Pancreas (tissue), 10 donors: Measurements from ENCODE around the gene AMBP. TPM values are rescaled to one million over a fixed set of nuclear protein-coding genes. Genes with fewer than 3 reads are reported as not detected.
"Not testable (repeated sequence)": the region's sequence is repeated elsewhere in the genome, so short reads cannot be mapped to it uniquely, and the experiment has no call there.

Experiments used
- ATAC-seq, 4 donors: fragments of 200-7000 bp; cut with Tn5 transposase; one replicate each; pipeline versions ENCODE4 v1.8.0 to v1.9.1; 2020; ENCODE audit warnings: mild to moderate bottlenecking in 4 of 4, moderate library complexity in 4 of 4
- DNase-seq, 6 donors: peaks; one replicate each; pipeline ENCODE4 v3.0.0-alpha.2; 2020
- FAIRE-seq: peaks from 2 replicates; lab custom pipeline; 2012; peaks lifted over from hg19 to GRCh38; lab: Jason Lieb, UNC
- H3K27ac ChIP-seq, 4 donors: fragments of 200-600 bp; sonication (generic); 1 replicate in 3 of 4; 2 replicates in 1 of 4; pipeline versions ENCODE4 v1.5.0 to v1.8.0; 2020
- H3K27me3 ChIP-seq, 4 donors: fragments of 200-600 bp; one replicate each; pipeline ENCODE4 v1.8.0; 2021
- H3K36me3 ChIP-seq, 3 donors: fragments of 200-600 bp; sonication (generic) in 1 of 3; one replicate each; pipeline versions ENCODE4 v1.5.0 to v1.8.0; 2020 to 2021
- H3K4me1 ChIP-seq, 3 donors: fragments of 200-600 bp; one replicate each; pipeline ENCODE4 v1.8.0; 2021
- H3K4me3 ChIP-seq, 4 donors: fragments of 200-600 bp; sonication (generic) in 2 of 4; one replicate each; pipeline versions ENCODE4 v1.5.0 to v1.8.0; 2020 to 2021
- H3K9me3 ChIP-seq, 4 donors: fragments of 200-600 bp; one replicate each; pipeline ENCODE4 v1.8.0; 2021
- CTCF ChIP-seq, 4 donors: fragments of 200-600 bp; sonication (generic) in 3 of 4; IDR thresholded peaks; one replicate each; pipeline versions ENCODE4 v1.5.0 to v1.8.0; 2021; ENCODE audit warnings: antibody characterized with exemption in 4 of 4
- WGBS, 2 donors: extraction: QIAGEN DNeasy Blood & Tissue Kit; methylation state at CpG; one replicate each; pipeline ENCODE4 v1.1.7; 2013; 5-methylcytosine and 5-hydroxymethylcytosine counted together
- intact Hi-C, 3 donors: fragments of 100-400 bp; cut with DNase I; formaldehyde crosslinking; loops; one replicate each; pipeline versions ENCODE4 v1.11.1 to v1.14.2; 2022
- polyA plus RNA-seq, 2 donors: library from polyadenylated mRNA; stranded (reverse); fragments of 200-250 nt; gene quantifications; one replicate each; pipeline ENCODE4 v1.2.3, GENCODE V29; 2013
- total RNA-seq, 6 donors: library from RNA; stranded (reverse); fragmentation: NEBNext Ultra II Directional in 4 of 6; extraction: Animal tissue kit (Norgen Biotek cat#: 25700) in 4 of 6; gene quantifications; one replicate each; pipeline versions ENCODE4 v1.2.1 to v1.2.4, GENCODE V29; 2021 to 2023
- donor health status: healthy with polysubstance abuse.
- donor health status: DM: no; HTN: no; CAD: no; lungs with moderate emphysema.
- donor health status: DM: no; HTN: no; CAD: no.
- donor health status: control.
- donor health status: control.
- donor health status: Bipolar disorder and iron deficiency.
- donor health status: DM: yes; HTN: yes; CAD: no.
- donor health status: DM: no; HTN: no; CAD: no.
- donor health status: DM: no; HTN: no; CAD: no.
- donor health status: DM: yes; HTN: yes; CAD: no.

Gene AMBP
- total and polyA plus RNA-seq, 8 donors: 62.7 to 370 (median 102) TPM

GRCh38 chr9:114046875-114047274, 31.2 kb downstream of the AMBP start:
- Histone ChIP-seq H3K27ac (no peak overlapping the region), H3K9me3 (no peaks in the 10 kb centered on the region), H3K4me1 (no peaks in the 10 kb centered on the region), H3K27me3 (no peaks in the 10 kb centered on the region), H3K36me3 (peaks cover 0 to 17% (median 16%) of the 10 kb centered on the region in 3 donors), H3K4me3 (no peak overlapping the region)
- 92 to 100% methylated on average over 1 of the region's 1 CpG for WGBS, 2 donors
- FAIRE-seq (no peak), ATAC-seq (no peak), DNase-seq (no peak)
- intact Hi-C loops: no loop called here
- no peak for TF ChIP-seq CTCF (IDR thresholded peaks at IDR 0.05)

GRCh38 chr9:114046237-114046755, 31.8 kb downstream of the AMBP start:
- Histone ChIP-seq H3K9me3 (no peaks in the 10 kb centered on the region), H3K27me3 (no peaks in the 10 kb centered on the region), H3K27ac (no peak overlapping the region), H3K36me3 (peaks cover 0 to 17% (median 16%) of the 10 kb centered on the region in 3 donors), H3K4me3 (no peak overlapping the region), H3K4me1 (no peaks in the 10 kb centered on the region)
- no peak for FAIRE-seq
- 97% methylated on average over 4 of the region's 4 CpGs for WGBS, 2 donors
- no peak for ATAC-seq
- TF ChIP-seq CTCF (IDR thresholded peaks at IDR 0.05): no peak
- intact Hi-C loops: no loop called here
- DNase-seq: no peak

- H3K27ac ChIP-seq, H3K4me3 ChIP-seq, FAIRE-seq, H3K9me3 ChIP-seq, intact Hi-C loops, H3K27me3 ChIP-seq, H3K4me1 ChIP-seq, DNase-seq, ATAC-seq, H3K36me3 ChIP-seq: not testable (repeated sequence)
These were observed 34.4 kb downstream of the AMBP start for GRCh38 chr9:114043660-114044059.

- WGBS, 2 donors: 84 to 90% methylated on average over 5 of the region's 5 CpGs
These were observed 38.6 kb downstream of the AMBP start for GRCh38 chr9:114039484-114039883.

GRCh38 chr9:114038724-114039313, 39.3 kb downstream of the AMBP start:
- Histone ChIP-seq H3K36me3 (peaks cover 0 to 22% (median 10%) of the 10 kb centered on the region in 3 donors), H3K9me3 (no peaks in the 10 kb centered on the region), H3K4me1 (no peaks in the 10 kb centered on the region), H3K4me3 (no peak overlapping the region), H3K27ac (no peak overlapping the region), H3K27me3 (no peaks in the 10 kb centered on the region)
- FAIRE-seq: no peak
- WGBS, 2 donors: 93 to 95% methylated on average over 13 of the region's 13 CpGs
- TF ChIP-seq CTCF (IDR thresholded peaks at IDR 0.05): no peak
- intact Hi-C loops: no loop called here
- ATAC-seq: no peak
- peak in 1 of 6 donors; percentile 8 for DNase-seq

More at GRCh38 chr9:114039484-114039883, 38.6 kb downstream of the AMBP start:
- Histone ChIP-seq H3K4me3 (no peak overlapping the region), H3K27ac (no peak overlapping the region), H3K9me3 (no peaks in the 10 kb centered on the region), H3K36me3 (peaks cover 0 to 22% (median 10%) of the 10 kb centered on the region in 3 donors), H3K4me1 (no peaks in the 10 kb centered on the region), H3K27me3 (no peaks in the 10 kb centered on the region)
- FAIRE-seq: no peak
- intact Hi-C loops: no loop called here
- ATAC-seq: no peak
- no peak for TF ChIP-seq CTCF (IDR thresholded peaks at IDR 0.05)
- DNase-seq: peak in 1 of 6 donors; percentile 24
